ENCODE data around the gene CDCA8.
"Not testable (repeated sequence)": the region's sequence is repeated elsewhere in the genome, so short reads cannot be mapped to it uniquely, and the experiment has no call there.

Gene CDCA8

DNA sequence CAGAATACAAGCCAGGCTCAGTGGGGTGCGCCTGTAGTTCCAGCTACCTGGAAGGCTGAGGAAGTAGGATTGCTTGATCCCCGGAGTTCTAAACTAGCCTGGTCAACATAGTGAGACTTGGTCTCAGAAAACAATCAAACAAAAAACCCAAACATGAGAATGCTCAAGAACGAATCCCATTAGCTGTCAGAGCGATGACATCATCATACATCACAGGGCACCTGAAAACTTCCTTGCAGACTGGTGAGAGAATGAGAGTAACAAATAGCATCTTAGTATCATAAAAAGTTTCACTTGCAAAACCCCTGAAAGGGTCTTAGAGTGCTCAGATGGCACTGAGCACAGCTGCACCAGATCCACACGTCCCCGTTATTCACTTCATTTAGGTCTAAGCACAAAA lies 21.1 kb upstream of the CDCA8 start:
- H3K27me3 ChIP-seq (ENCODE audit: control insufficient read depth in 5 of 5, insufficient read depth in 4 of 5, low read length in 5 of 5), result peaks cover 0 to 21% (median 5%) of the 10 kb centered on the region in 5 donors
- no peak overlapping the region for H3K9ac ChIP-seq (ENCODE audit: low read length in 5 of 5)
- no peak overlapping the region for H3K4me3 ChIP-seq (ENCODE audit: low read depth in 1 of 5, low read length in 5 of 5)
- no peaks in the 10 kb centered on the region for H3K9me3 ChIP-seq (ENCODE audit: control insufficient read depth in 5 of 5, low read length in 5 of 5)
- H3K36me3 ChIP-seq (ENCODE audit: control insufficient read depth in 5 of 5, insufficient read depth in 5 of 5, low read length in 5 of 5), result no peaks in the 10 kb centered on the region
- H3K27ac ChIP-seq (ENCODE audit: low read depth, low read length), result no peak overlapping the region
- H3K4me1 ChIP-seq (ENCODE audit: control insufficient read depth in 5 of 5, insufficient read depth in 5 of 5, low read length in 5 of 5), result peaks cover 0 to 24% (median 22%) of the 10 kb centered on the region in 5 donors

DNA sequence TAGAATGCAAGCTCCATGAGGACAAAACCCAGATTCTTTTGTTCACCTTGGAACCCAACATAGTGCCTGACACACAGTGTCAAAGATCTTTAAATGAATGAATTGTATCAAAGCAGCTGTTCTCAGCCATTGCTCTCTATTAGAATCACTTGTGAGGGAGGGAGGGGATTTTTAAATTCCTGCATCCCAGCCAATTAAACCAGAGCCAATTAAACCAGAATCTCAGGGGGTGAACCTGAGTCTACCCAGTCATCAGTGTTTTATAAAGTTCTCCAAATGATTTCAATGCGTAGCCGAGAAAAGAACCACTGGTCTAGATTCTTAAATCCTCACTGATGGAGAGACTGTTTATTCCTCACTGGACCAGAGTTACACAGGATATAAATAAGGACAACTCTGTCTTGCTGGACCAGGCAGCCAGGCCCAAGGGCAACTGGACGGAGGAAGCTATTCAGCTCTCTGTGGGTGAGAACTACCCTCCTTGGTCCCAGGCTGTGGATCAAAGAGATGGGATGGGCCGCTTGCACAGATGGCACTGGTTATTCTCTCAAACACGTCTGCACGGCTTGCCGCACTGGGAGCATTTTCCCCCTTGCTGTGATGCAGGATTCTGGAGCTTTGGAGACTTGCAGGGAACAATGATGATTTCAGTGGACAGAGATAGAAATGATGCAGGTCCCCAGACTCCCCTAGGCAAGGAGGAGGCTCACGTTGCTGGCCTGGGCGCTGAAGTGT lies 20.0 kb upstream of the CDCA8 start:
- H3K36me3 ChIP-seq (ENCODE audit: control insufficient read depth in 5 of 5, insufficient read depth in 5 of 5, low read length in 5 of 5), result no peaks in the 10 kb centered on the region
- H3K27ac ChIP-seq (ENCODE audit: low read depth, low read length), result no peak overlapping the region
- no peak overlapping the region for H3K4me3 ChIP-seq (ENCODE audit: low read depth in 1 of 5, low read length in 5 of 5)
- H3K9ac ChIP-seq (ENCODE audit: low read length in 5 of 5), result no peak overlapping the region
- H3K9me3 ChIP-seq (ENCODE audit: control insufficient read depth in 5 of 5, low read length in 5 of 5), result no peaks in the 10 kb centered on the region
- peaks cover 0 to 21% (median 5%) of the 10 kb centered on the region in 5 donors for H3K27me3 ChIP-seq (ENCODE audit: control insufficient read depth in 5 of 5, insufficient read depth in 4 of 5, low read length in 5 of 5)
- H3K4me1 ChIP-seq (ENCODE audit: control insufficient read depth in 5 of 5, insufficient read depth in 5 of 5, low read length in 5 of 5), result peaks cover 0 to 21% (median 19%) of the 10 kb centered on the region in 5 donors

DNA sequence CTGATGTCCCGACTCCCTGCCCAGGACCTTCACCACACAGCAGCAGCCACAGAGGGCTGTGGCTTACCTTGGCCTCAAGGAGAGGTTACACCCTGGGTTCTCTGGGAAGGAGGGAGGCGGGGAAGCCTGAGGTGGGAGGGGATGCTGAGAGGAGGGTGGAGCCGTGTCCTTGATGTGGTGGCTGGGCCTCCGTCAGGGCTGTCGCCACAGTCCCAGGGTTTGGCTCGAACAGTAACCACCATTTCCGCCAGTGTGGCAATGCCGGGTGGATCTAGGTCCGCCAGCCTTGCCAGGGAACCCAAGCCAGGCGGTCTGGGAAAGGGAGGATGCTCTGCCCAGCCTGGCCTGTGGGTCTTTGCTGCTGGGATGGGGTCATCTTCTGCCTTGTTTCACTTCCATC lies 18.4 kb upstream of the CDCA8 start:
- H3K36me3 ChIP-seq (ENCODE audit: control insufficient read depth in 5 of 5, insufficient read depth in 5 of 5, low read length in 5 of 5), result no peaks in the 10 kb centered on the region
- no peak overlapping the region for H3K9ac ChIP-seq (ENCODE audit: low read length in 5 of 5)
- peaks cover 0 to 17% (median 5%) of the 10 kb centered on the region in 5 donors for H3K27me3 ChIP-seq (ENCODE audit: control insufficient read depth in 5 of 5, insufficient read depth in 4 of 5, low read length in 5 of 5)
- H3K4me3 ChIP-seq (ENCODE audit: low read depth in 1 of 5, low read length in 5 of 5), result no peak overlapping the region
- no peak overlapping the region for H3K27ac ChIP-seq (ENCODE audit: low read depth, low read length)
- H3K9me3 ChIP-seq (ENCODE audit: control insufficient read depth in 5 of 5, low read length in 5 of 5), result no peaks in the 10 kb centered on the region
- peaks cover 0 to 18% (median 16%) of the 10 kb centered on the region in 5 donors for H3K4me1 ChIP-seq (ENCODE audit: control insufficient read depth in 5 of 5, insufficient read depth in 5 of 5, low read length in 5 of 5)

DNA sequence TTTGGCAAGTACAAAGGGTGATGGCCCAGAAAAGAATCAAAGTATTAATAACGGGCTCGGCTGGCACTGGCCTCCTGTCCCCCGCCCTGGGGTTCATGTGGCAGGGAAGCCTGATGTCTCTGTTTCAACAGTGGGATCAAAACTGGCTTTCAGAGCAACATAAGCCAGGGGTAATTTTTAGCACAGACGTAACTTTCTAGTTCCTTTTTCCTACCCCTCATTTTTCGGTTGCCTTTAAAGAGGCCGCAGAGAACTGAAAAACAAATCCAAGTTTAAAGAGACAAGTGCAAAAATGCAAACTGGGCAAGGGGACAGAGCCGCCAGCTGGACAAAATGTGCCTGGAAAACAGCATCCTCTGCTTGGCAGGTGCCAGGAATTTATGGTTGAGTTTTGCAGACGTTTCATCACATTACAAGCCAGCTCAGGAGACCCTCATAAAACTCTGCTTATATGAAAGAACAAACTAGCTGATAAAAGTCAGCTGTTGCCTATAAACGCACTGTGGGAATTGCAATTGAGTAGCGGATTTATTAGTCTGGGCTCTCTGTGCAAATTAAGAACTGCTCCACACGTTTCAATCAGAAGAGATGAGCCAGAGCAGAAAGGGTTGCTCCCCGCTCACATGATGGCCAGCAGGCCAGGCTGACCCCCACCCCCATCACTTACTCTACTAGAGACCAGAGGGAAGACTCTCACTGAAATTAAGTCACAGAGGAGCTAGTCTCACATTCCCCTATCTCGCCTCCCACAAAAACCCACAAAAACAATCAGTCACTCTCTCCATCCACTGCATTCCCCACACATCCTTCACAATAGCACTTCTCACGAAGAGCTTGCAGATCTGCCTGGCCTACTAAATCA lies 15.8 kb upstream of the CDCA8 start:
- peaks cover 0 to 13% (median 5%) of the 10 kb centered on the region in 5 donors for H3K27me3 ChIP-seq (ENCODE audit: control insufficient read depth in 5 of 5, insufficient read depth in 4 of 5, low read length in 5 of 5)
- peaks cover 0 to 18% (median 16%) of the 10 kb centered on the region in 5 donors for H3K4me1 ChIP-seq (ENCODE audit: control insufficient read depth in 5 of 5, insufficient read depth in 5 of 5, low read length in 5 of 5)
- no peak overlapping the region for H3K4me3 ChIP-seq (ENCODE audit: low read depth in 1 of 5, low read length in 5 of 5)
- peak overlapping the region; percentile 30 for H3K27ac ChIP-seq (ENCODE audit: low read depth, low read length)
- no peaks in the 10 kb centered on the region for H3K9me3 ChIP-seq (ENCODE audit: control insufficient read depth in 5 of 5, low read length in 5 of 5)
- peak overlapping the region in 1 of 5 donors; percentile 8 for H3K9ac ChIP-seq (ENCODE audit: low read length in 5 of 5)
- H3K36me3 ChIP-seq (ENCODE audit: control insufficient read depth in 5 of 5, insufficient read depth in 5 of 5, low read length in 5 of 5), result peaks cover 0 to 8% (median 3%) of the 10 kb centered on the region in 5 donors

DNA sequence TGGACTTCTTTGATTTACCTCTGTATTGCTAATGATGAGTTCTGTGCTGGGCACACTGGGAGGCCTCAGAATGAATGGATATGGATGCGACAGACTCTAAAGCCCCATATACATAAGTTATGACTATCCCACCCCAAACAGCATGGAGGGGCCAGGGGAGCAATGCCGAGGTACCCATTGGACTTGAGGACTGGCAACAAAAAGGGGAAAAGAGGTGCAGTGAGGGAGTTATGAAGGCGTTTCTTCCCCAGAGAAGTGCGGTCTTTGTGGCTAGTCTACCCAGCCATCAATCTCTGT lies 15.2 kb upstream of the CDCA8 start:
- Histone ChIP-seq H3K4me1 (ENCODE audit: control insufficient read depth in 5 of 5, insufficient read depth in 5 of 5, low read length in 5 of 5) (peaks cover 0 to 18% (median 16%) of the 10 kb centered on the region in 5 donors), H3K27ac (ENCODE audit: low read depth, low read length) (no peak overlapping the region)

DNA sequence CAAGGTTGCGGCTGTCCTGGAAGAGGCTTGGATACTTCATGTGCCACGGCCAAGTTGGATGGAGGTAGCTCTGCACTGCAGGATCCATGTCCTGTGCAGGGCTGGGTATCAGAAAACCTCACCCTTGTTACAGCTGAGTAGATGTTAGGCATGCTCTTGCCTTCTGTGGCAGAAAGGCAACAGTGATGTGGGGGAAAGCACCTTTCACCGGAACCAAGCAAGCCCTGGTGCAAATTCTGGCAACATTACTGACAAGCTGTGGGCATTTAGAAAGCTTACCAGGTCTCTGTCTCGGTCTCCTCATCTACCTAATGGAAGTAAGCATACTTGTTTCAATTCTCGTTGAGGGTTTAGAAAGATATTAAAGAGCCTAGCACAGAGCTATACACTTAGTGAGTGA lies 14.5 kb upstream of the CDCA8 start:
- Histone ChIP-seq H3K9me3 (ENCODE audit: control insufficient read depth in 5 of 5, low read length in 5 of 5) (no peaks in the 10 kb centered on the region), H3K4me3 (ENCODE audit: low read depth in 1 of 5, low read length in 5 of 5) (no peak overlapping the region), H3K9ac (ENCODE audit: low read length in 5 of 5) (no peak overlapping the region), H3K27me3 (ENCODE audit: control insufficient read depth in 5 of 5, insufficient read depth in 4 of 5, low read length in 5 of 5) (peaks cover 0 to 5% (median 2%) of the 10 kb centered on the region in 5 donors), H3K27ac (ENCODE audit: low read depth, low read length) (no peak overlapping the region), H3K4me1 (ENCODE audit: control insufficient read depth in 5 of 5, insufficient read depth in 5 of 5, low read length in 5 of 5) (peaks cover 0 to 18% (median 16%) of the 10 kb centered on the region in 5 donors), H3K36me3 (ENCODE audit: control insufficient read depth in 5 of 5, insufficient read depth in 5 of 5, low read length in 5 of 5) (peaks cover 0 to 13% (median 6%) of the 10 kb centered on the region in 5 donors)

More for the DNA sequence above, 15.2 kb upstream of the CDCA8 start:
- Histone ChIP-seq H3K36me3 (ENCODE audit: control insufficient read depth in 5 of 5, insufficient read depth in 5 of 5, low read length in 5 of 5) (peaks cover 0 to 9% (median 3%) of the 10 kb centered on the region in 5 donors), H3K27me3 (ENCODE audit: control insufficient read depth in 5 of 5, insufficient read depth in 4 of 5, low read length in 5 of 5) (peaks cover 0 to 11% (median 5%) of the 10 kb centered on the region in 5 donors), H3K9ac (ENCODE audit: low read length in 5 of 5) (no peak overlapping the region), H3K4me3 (ENCODE audit: low read depth in 1 of 5, low read length in 5 of 5) (no peak overlapping the region), H3K9me3 (ENCODE audit: control insufficient read depth in 5 of 5, low read length in 5 of 5) (no peaks in the 10 kb centered on the region)

DNA sequence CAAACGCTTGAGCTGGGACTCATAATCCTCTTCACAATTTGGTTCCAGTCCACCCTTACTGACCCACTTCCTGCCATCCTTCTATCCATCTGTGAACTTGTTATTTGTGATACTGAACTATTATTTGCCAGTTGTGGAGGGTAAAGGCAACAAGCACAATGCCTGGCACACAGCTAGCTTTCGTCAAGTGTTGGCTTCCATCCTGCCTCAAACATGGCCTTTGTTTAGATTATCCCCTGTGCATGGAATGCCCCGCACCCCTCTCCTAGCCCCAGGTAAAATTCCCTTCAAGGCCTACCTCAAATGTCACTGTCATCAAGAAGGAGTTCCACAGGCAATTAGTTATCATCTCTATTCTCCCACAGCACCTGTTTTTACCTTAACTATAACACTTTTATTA lies 11.4 kb upstream of the CDCA8 start:
- Histone ChIP-seq H3K9ac (ENCODE audit: low read length in 5 of 5) (no peak overlapping the region), H3K9me3 (ENCODE audit: control insufficient read depth in 5 of 5, low read length in 5 of 5) (no peaks in the 10 kb centered on the region), H3K27ac (ENCODE audit: low read depth, low read length) (no peak overlapping the region), H3K27me3 (ENCODE audit: control insufficient read depth in 5 of 5, insufficient read depth in 4 of 5, low read length in 5 of 5) (no peaks in the 10 kb centered on the region), H3K4me1 (ENCODE audit: control insufficient read depth in 5 of 5, insufficient read depth in 5 of 5, low read length in 5 of 5) (peaks cover 0 to 10% (median 9%) of the 10 kb centered on the region in 5 donors), H3K36me3 (ENCODE audit: control insufficient read depth in 5 of 5, insufficient read depth in 5 of 5, low read length in 5 of 5) (peaks cover 17 to 41% (median 33%) of the 10 kb centered on the region in 5 donors), H3K4me3 (ENCODE audit: low read depth in 1 of 5, low read length in 5 of 5) (no peak overlapping the region)

DNA sequence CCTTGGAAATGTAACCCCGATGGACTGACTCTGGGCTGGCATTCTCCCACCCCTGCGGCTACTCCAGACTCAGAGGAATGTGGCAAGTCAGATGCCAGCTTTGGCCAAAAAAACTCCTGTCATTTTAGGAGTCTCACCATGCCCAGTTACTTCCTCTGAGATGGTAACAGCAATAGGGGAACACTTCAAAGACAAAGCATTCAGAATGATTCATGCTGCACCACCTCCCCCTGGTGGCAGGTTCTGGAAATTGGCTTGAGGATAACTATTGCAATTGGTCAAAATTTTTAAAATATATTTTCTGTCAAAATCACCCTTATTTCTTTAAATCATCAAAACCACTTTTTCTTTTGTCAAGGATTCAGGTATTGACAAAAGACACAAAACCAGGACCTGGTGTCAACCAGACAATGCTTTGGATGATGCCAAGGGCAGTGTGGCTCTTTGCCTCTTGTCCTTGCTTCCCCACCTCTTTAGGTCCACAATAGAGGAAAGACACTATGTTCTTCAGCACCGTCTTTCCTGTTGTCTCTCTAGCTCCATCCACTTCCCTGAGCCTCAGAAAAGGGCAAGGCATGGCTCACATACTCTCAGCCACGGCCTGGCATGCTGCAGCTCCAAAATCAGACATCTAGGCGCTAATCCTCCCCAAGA lies 9.9 kb upstream of the CDCA8 start:
- no peak overlapping the region for H3K27ac ChIP-seq (ENCODE audit: low read depth, low read length)
- H3K36me3 ChIP-seq (ENCODE audit: control insufficient read depth in 5 of 5, insufficient read depth in 5 of 5, low read length in 5 of 5), result peaks cover 18 to 52% (median 41%) of the 10 kb centered on the region in 5 donors
- H3K27me3 ChIP-seq (ENCODE audit: control insufficient read depth in 5 of 5, insufficient read depth in 4 of 5, low read length in 5 of 5), result no peaks in the 10 kb centered on the region
- no peaks in the 10 kb centered on the region for H3K9me3 ChIP-seq (ENCODE audit: control insufficient read depth in 5 of 5, low read length in 5 of 5)
- no peaks in the 10 kb centered on the region for H3K4me1 ChIP-seq (ENCODE audit: control insufficient read depth in 5 of 5, insufficient read depth in 5 of 5, low read length in 5 of 5)
- no peak overlapping the region for H3K9ac ChIP-seq (ENCODE audit: low read length in 5 of 5)
- no peak overlapping the region for H3K4me3 ChIP-seq (ENCODE audit: low read depth in 1 of 5, low read length in 5 of 5)

DNA sequence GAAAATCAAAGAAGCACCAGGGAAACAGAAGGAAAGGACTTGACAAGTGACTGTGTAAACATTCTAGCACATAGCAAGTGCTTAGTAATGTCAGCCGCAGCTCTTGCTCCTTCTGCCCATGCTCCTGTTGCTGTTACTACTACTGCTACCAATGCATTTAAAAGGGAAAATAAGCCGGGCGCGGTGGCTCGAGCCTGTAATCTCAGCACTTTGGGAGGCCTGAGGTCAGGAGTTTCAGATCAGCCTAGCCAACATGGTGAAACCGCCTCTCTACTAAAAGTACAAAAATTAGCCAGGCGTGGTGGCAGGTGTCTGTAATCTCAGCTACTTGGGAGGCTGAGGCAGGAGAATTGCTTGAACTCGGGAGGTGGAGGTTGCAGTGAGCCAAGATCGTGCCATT lies 8.1 kb upstream of the CDCA8 start:
- H3K4me1 ChIP-seq (ENCODE audit: control insufficient read depth in 5 of 5, insufficient read depth in 5 of 5, low read length in 5 of 5); H3K27ac ChIP-seq (ENCODE audit: low read depth, low read length): not testable (repeated sequence)
- peaks cover 18 to 60% (median 44%) of the 10 kb centered on the region in 5 donors for H3K36me3 ChIP-seq (ENCODE audit: control insufficient read depth in 5 of 5, insufficient read depth in 5 of 5, low read length in 5 of 5)

More for the DNA sequence above, 8.1 kb upstream of the CDCA8 start:
- H3K9ac ChIP-seq (ENCODE audit: low read length in 5 of 5); H3K9me3 ChIP-seq (ENCODE audit: control insufficient read depth in 5 of 5, low read length in 5 of 5); H3K27me3 ChIP-seq (ENCODE audit: control insufficient read depth in 5 of 5, insufficient read depth in 4 of 5, low read length in 5 of 5); H3K4me3 ChIP-seq (ENCODE audit: low read depth in 1 of 5, low read length in 5 of 5): not testable (repeated sequence)

Measured in subcutaneous abdominal adipose tissue (tissue), 5 donors.